Transverse colon (tissue), 4 donors: ENCODE measurements around the gene UBC. TPM values are rescaled to one million over a fixed set of nuclear protein-coding genes. Genes with fewer than 3 reads are reported as not detected.
A peak's percentile ranks its signal among the peaks of the same experiment; 100 is the strongest.

ENCODE experiments used
- DNase-seq: peaks from one replicate; pipeline ENCODE4 v3.0.0-alpha.2; 2019
- H3K27ac ChIP-seq, 4 donors: fragments of 200-600 bp; sonication (generic); 2 replicates each; pipeline ENCODE4 v1.5.1; 2016 to 2018; ENCODE audit warnings: inconsistent platforms in 4 of 4
- H3K27me3 ChIP-seq: fragments of 200-600 bp; sonication (generic); 2 replicates; pipeline ENCODE4 v1.5.1; 2017; ENCODE audit warnings: inconsistent platforms
- H3K36me3 ChIP-seq, 4 donors: fragments of 200-600 bp; sonication (generic); 2 replicates each; pipeline ENCODE4 v1.5.1; 2017 to 2019; ENCODE audit warnings: inconsistent platforms in 4 of 4
- H3K4me1 ChIP-seq, 4 donors: fragments of 200-600 bp; sonication (generic); 2 replicates each; pipeline ENCODE4 v1.5.1; 2017 to 2020; ENCODE audit warnings: inconsistent platforms in 4 of 4
- H3K4me3 ChIP-seq, 4 donors: fragments of 200-600 bp; sonication (generic); 1 replicate in 1 of 4; 2 replicates in 3 of 4; pipeline versions ENCODE4 v1.5.1 to v1.6.1; 2017 to 2019; ENCODE audit warnings: inconsistent platforms in 4 of 4
- H3K9me3 ChIP-seq, 2 donors: fragments of 200-600 bp; sonication (generic); 2 replicates each; pipeline ENCODE4 v1.5.1; 2017 to 2019; ENCODE audit warnings: inconsistent platforms in 2 of 2
- CTCF ChIP-seq, 5 experiments: fragments of 200-600 bp in 3 of 5; fragments of 450-650 bp in 2 of 5; sonication (generic) in 3 of 5; IDR thresholded peaks; 1 replicate in 2 of 5; 2 replicates in 3 of 5; pipeline ENCODE4 v1.5.1; 2016 to 2017; ENCODE audit warnings: antibody characterized with exemption in 5 of 5, inconsistent platforms in 3 of 5, mild to moderate bottlenecking in 2 of 5, moderate library complexity in 1 of 5
- EP300 ChIP-seq: sonication (generic); formaldehyde crosslinking; IDR thresholded peaks from one replicate; pipeline ENCODE4 v1.6.1; 2017; ENCODE audit warnings: antibody characterized with exemption, low read depth
- POLR2A ChIP-seq: fragments of 450-650 bp; IDR thresholded peaks from one replicate; pipeline ENCODE4 v1.6.1; 2016; ENCODE audit warnings: antibody characterized with exemption, mild to moderate bottlenecking, moderate library complexity
- POLR2AphosphoS5 ChIP-seq, 3 donors: sonication (generic); formaldehyde crosslinking; IDR thresholded peaks; one replicate each; pipeline ENCODE4 v1.6.1; 2016; ENCODE audit warnings: antibody characterized with exemption in 3 of 3
- WGBS, 2 donors: methylation state at CpG; one replicate each; pipeline ENCODE4 v1.1.5; 2018; ENCODE audit warnings: low coverage in 1 of 2; 5-methylcytosine and 5-hydroxymethylcytosine counted together
- in situ Hi-C, 4 donors: fragments of 200-750 bp; cut with MboI; loops; one replicate each; pipeline versions ENCODE4 v1.15.0 to v1.15.1; 2017; ENCODE audit warnings: low sequenced_read_pairs in 3 of 4, low pct_ligation_motif_present in 1 of 4, low pct_unique_long_range_greater_than_20kb in 1 of 4
- intact Hi-C: fragments of 100-400 bp; cut with DNase I; formaldehyde crosslinking; loops from one replicate; pipeline ENCODE4 v1.15.1; 2023; ENCODE audit warnings: low total_unique reads
- total RNA-seq, 4 donors: library from RNA; depleted of rRNA; stranded (reverse); fragments of >200 nt; gene quantifications; one replicate each; pipeline ENCODE4 v1.1.0, GENCODE V29; 2016

Gene UBC
- total RNA-seq, 4 donors from 2014 or later: 1,242 to 1,580 (median 1,406) TPM

GRCh38 chr12:124898923-124899294, 15.5 kb downstream of the UBC start:
- no peak for TF ChIP-seq EP300
- Histone ChIP-seq H3K27me3 (no peaks in the 10 kb centered on the region), H3K36me3 (no peaks in the 10 kb centered on the region), H3K4me3 (no peak overlapping the region), H3K4me1 (peaks cover 0 to 11% (median 3%) of the 10 kb centered on the region in 4 donors), H3K27ac (peak overlapping the region in 1 of 4 donors; percentile 20), H3K9me3 (no peaks in the 10 kb centered on the region)
- DNase-seq: no peak
- in situ Hi-C loops (no loop called here), intact Hi-C loops (no loop called here)
- 46 to 54% methylated on average over 5 of the region's 5 CpGs for WGBS, 2 donors

GRCh38 chr12:124898200-124898922, 16.1 kb downstream of the UBC start:
- DNase-seq: peak; percentile 74
- in situ Hi-C loops (no loop called here), intact Hi-C loops (no loop called here)
- no peaks in the 10 kb centered on the region for H3K36me3 ChIP-seq
- H3K4me1 ChIP-seq: peaks cover 0 to 9% (median 3%) of the 10 kb centered on the region in 4 donors
- H3K27me3 ChIP-seq: no peaks in the 10 kb centered on the region
- H3K9me3 ChIP-seq: no peaks in the 10 kb centered on the region
- H3K27ac ChIP-seq: no peak overlapping the region
- 17 to 22% methylated on average over 9 to 17 of the region's 18 CpGs for WGBS, 2 donors
- no peak overlapping the region for H3K4me3 ChIP-seq
- TF ChIP-seq EP300 (no peak), CTCF (IDR thresholded peaks at IDR 0.05) (peak; percentile 48 to 72 (median 57)), POLR2A (no peak)

- WGBS, 2 donors: 95 to 96% methylated on average over 4 to 5 of the region's 5 CpGs
- H3K27ac ChIP-seq: no peak overlapping the region
- H3K27me3 ChIP-seq: no peaks in the 10 kb centered on the region
- intact Hi-C loops (no loop called here), in situ Hi-C loops (no loop called here)
- H3K4me3 ChIP-seq: no peak overlapping the region
- H3K9me3 ChIP-seq: no peaks in the 10 kb centered on the region
- peaks cover 0 to 9% (median 3%) of the 10 kb centered on the region in 4 donors for H3K4me1 ChIP-seq
- no peaks in the 10 kb centered on the region for H3K36me3 ChIP-seq
- DNase-seq: no peak
- TF ChIP-seq EP300 (no peak), CTCF (IDR thresholded peaks at IDR 0.05) (no peak), POLR2A (no peak), POLR2AphosphoS5 (IDR thresholded peaks at IDR 0.05) (no peak)
These were observed 18.0 kb downstream of the UBC start for GRCh38 chr12:124896461-124896860.

GRCh38 chr12:124893792-124894516, 20.5 kb downstream of the UBC start:
- no peak overlapping the region for H3K4me3 ChIP-seq
- H3K9me3 ChIP-seq: no peaks in the 10 kb centered on the region
- TF ChIP-seq EP300 (no peak), CTCF (IDR thresholded peaks at IDR 0.05) (no peak), POLR2AphosphoS5 (IDR thresholded peaks at IDR 0.05) (no peak), POLR2A (no peak)
- no peak overlapping the region for H3K27ac ChIP-seq
- H3K27me3 ChIP-seq: no peaks in the 10 kb centered on the region
- in situ Hi-C loops (no loop called here), intact Hi-C loops (no loop called here)
- no peaks in the 10 kb centered on the region for H3K36me3 ChIP-seq
- peaks cover 0 to 6% (median 3%) of the 10 kb centered on the region in 4 donors for H3K4me1 ChIP-seq
- DNase-seq: no peak
- WGBS, 2 donors: 83 to 87% methylated on average over 5 to 9 of the region's 9 CpGs
